Measurements from ENCODE around the gene MUC21.
"Not testable (repeated sequence)": the region's sequence is repeated elsewhere in the genome, so short reads cannot be mapped to it uniquely, and the experiment has no call there.

The MUC21 gene

DNA sequence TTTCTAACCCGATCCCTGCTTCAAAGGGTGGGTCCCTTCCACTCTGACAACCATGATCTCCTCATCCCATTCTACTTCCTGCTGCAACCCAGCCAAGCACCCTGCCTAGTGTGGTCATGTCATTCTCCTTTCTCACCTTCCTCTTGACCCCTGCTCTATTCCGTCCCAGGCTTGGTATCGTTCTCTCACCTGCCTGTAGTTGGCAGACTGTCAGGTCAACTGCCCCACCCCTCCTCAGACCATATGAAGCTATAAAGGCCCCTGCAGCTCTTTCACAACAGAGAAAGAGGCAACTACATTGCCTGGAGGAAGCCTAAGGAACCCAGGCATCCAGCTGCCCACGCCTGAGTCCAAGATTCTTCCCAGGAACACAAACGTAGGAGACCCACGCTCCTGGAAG lies at the start of gene MUC21:
MUC21 (plus strand) TSS at position 280 of the 400 bp plus-strand sequence. CDS start 241 bp downstream, outside the sequence.
- no peak for DNase-seq

DNA sequence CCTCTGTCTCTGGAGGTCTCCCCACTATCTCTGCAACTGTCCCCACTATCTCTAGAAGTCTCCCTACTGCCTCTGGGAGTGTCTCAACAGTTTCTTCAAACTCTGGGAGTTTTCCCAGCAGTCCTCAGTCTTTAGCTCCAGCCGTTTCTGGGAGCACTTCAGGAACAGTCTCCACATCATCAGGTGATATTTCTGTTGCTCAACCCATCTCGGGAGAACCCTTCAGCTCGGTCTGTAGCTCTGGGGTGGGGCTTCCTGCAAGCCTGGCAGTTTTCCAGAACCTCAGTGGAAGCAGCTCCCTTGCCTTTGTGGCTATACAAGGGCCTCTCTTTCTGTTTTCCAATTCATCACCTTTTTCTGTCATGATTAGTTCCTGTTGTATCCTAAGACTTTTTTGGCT lies 48.5 kb upstream of the MUC21 start:
- no peak for DNase-seq

DNA sequence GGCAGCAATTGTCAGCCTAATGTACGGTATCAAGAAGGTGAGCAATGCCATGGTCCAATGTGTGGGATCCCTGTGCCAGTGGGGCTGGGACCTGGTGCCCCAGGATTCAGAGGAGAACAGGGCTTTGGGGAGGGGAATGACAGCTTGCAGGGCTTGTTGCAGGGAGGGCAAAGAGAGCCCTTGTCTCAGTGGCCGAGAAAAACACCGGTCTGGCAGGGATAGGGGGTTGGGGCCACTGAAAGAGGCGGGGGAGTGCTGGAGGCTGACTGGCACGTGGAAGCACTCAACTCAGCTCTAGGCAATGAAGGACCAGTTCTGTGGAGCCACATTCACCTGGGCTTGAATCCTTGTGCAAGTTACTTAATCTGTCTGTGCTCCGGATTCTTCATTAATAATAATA lies 46.3 kb upstream of the MUC21 start:
- DNase-seq: no peak

DNA sequence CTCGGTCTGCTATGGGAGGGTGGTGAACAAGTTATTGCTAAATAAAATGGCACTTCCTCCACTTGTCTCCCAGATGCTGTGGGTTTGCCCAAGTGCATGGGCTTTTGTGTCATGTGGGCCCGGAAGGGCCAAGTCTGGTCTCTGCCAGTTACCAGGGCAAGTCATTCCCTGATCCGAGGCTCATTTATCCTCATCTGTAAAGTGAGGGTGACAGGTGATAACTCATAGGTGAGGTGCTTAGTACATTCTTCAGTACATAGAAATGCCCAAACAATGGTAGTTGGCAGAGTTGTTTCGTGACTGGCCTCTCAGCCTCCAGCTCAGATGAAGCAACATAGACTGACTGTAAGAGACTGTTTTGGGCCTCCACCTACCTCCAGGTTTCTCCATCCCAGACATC lies 44.8 kb upstream of the MUC21 start:
- no peak for DNase-seq

DNA sequence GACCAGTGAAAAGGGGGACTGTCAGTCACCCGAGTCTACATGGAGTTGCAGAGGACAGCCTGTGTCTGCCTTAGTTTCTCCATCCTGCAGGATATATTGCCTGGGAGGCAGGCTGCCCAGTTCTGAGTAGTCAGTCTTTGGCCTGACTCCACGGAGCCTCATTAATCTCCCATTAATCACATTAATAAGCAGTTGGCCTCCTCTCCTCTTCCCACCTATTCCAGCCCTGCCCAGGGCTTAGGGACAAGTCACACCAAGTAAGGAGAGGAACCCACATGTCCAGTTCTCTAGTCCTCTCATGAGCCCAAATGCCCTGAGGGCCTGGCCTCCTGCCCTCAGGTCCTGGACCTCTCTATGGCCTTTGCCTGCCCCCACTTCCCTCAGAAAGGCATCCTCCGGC lies 44.0 kb upstream of the MUC21 start:
- no peak for DNase-seq

DNA sequence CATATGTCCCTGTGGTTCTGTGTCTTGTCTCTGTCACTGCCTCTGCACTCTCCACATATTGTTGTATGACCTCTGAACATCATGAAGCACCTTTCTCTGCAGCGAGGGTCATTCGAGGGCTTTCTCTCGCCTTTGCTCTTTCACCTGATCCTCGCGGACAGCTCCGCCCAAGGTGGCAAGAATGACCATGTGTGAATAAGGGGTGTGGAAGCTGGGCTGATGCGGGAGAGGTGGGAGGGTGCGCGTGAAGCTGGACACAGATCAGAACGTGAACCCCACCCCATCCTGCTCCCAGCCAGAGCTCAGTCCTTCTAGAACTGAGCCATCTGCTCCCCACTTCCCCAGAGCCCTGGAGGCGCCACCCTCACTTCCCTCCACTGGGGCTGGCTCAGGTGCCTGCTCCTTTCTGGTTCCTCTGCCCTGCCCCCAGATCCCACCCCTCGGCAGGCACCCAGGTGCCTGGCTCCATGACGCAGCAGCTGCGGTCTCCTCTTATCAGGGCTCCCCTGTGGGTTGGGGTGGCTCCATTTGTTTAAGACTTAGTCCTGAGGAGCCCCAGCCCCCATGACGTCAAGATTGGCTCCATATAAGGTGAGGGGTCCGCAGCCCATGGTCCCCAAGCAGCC lies 43.0 kb upstream of the MUC21 start, which contains the start of gene MUCL3:
MUCL3 (plus strand) TSS at position 613 of the 626 bp plus-strand sequence. CDS start 27 bp downstream, outside the sequence.
- DNase-seq: no peak

DNA sequence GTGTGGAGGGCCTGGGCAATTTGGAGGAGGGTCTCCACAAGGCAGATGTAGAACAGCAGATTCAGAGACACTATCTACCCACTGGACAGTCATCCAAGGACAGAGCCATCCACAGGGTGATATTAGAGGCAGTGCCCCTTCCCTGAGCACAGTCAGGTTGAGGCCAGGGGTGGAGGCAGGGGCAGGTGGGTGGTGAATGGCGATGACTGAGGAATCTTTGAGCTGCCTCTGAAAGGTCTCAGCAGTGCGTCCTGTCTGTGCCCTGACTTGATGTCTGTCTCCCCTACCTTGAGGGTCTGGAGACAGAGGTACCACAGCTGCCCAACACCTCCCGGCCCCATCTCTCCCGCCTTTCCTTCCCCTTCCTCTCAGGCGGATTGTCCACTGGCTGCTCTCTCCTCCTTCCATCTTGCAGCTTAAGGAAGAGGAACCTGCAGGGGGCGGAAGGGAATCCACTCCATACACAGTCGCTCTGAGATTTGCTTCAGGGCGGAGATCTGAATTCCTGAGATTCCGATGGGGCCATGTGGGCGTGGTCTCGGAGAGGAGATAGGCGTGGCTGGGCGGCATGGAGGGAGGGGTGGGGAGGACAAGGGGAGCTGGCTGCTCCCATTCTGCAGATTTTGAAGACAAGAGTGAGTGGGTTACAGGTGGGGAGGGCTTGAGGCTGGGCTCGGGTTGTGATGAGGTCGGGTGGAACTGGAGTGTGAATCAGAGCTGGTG lies 41.0 kb upstream of the MUC21 start:
- DNase-seq: no peak

DNA sequence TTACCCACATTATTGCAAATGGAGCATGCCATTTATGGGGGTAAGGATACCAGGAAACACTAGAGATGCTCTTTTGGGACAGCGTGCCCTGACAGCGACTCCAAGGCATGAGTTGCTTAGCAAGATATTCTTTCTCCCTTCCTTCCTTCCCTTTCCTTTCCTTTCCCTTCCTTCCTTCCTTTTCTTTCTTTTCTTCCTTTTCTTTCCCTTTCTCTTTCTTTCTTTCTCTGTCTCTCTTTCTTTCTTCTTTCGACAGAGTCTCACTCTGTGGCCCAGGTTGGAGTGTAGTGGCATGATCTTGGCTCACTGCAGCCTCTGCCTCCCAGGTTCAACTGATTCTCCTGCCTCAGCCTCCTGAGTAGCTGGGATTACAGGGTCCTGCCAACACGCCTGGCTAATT lies 39.5 kb upstream of the MUC21 start:
- DNase-seq: no peak

DNA sequence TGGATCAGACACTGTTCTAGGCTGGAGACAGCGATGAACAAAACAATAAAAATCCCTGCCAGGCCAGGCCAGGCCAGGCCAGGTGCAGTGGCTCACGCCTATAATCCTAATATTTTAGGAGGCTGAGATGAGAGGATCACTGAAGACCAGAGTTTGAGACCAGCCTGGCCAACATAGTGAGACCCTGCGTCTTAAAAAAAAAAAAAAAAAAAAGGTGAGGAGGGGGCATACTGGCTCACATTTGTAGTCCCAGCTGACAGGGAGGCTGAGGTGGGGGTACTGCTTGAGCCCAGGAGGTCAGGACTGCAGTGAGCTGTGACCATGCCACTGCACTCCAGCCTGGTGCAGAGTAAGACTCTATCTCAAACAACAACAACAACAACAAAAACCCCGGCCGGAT lies 38.2 kb upstream of the MUC21 start:
- DNase-seq: no peak

DNA sequence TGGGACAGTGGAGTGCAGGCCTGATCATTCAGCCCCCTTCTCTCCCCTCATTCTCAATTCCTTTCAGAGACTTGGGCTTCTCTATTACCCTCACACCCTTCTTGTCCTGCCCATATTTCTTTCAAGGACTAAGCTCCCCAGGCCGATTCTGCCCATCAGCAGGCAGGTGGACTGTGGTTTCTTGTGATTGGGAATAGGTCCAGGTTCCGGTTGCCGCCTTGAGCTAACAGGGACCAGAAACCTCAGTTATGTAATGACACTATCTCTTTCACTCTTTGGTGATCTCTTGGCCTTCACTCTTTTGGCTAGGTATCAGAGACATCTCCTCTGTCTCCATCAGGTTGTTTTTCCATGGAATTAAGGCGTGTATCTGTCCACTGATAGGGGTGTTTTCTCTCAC lies 36.3 kb upstream of the MUC21 start:
- DNase-seq: no peak

DNA sequence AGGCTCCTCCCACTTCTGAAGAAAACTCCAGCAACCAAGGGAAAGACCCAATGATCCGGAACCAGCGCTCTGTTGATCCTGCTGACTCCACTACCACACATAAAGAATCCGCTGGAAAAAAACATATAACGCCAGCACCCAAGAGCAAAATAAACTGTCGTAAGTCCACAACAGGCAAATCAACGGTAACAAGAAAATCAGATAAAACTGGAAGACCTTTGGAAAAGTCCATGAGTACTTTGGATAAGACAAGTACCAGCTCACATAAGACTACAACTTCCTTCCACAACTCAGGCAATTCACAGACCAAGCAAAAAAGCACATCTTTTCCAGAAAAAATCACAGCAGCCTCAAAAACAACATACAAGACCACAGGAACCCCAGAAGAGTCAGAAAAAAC lies 34.7 kb upstream of the MUC21 start:
- no peak for DNase-seq

DNA sequence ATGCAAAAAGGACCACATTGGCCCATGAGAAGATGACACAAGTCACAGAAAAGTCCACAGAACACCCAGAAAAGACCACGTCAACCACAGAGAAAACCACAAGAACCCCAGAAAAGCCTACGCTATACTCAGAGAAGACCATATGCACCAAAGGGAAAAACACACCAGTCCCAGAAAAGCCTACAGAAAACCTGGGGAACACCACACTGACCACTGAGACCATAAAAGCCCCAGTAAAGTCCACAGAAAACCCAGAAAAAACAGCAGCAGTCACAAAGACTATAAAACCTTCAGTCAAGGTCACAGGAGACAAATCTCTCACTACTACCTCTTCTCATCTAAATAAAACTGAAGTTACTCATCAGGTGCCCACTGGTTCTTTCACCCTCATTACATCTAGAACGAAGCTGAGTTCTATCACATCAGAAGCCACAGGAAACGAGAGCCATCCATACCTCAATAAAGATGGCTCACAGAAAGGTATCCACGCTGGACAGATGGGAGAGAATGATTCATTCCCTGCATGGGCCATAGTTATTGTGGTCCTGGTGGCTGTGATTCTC lies 31.5 kb upstream of the MUC21 start:
- no peak for DNase-seq

DNA sequence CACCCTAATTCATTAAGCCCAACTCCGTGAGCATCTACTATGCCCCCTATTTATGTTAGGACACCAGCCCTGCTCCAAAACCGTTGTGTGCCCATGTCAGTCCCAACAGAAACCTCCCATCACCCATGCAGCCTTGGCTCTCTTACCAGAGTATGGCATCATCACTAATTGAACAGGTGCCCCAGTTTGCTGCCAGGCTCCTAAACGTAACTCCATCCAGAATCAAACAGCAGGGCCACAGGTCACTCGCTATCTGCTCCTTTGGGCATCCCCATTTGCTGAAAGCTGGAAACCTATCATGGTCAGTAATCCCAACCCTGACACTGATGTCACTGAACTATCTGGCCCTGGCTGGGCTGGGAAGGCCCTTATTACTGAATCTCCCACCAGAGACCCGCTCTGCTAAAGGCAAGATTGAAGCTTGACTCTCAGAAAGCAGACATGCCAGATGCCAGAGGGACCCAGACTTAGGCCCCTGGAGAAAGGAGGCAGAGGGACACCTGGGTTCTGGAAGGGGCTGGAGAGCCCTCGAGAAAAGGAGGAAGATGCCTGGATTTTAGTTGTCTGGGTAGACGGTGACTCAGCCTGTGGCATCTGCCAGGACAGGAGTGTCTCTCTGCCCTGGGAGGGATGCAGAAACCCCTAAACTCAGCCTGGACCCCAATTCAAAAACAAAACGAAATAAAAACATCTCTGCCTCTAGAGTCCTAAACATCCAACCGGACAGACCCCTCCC lies 28.7 kb upstream of the MUC21 start:
- no peak for DNase-seq

DNA sequence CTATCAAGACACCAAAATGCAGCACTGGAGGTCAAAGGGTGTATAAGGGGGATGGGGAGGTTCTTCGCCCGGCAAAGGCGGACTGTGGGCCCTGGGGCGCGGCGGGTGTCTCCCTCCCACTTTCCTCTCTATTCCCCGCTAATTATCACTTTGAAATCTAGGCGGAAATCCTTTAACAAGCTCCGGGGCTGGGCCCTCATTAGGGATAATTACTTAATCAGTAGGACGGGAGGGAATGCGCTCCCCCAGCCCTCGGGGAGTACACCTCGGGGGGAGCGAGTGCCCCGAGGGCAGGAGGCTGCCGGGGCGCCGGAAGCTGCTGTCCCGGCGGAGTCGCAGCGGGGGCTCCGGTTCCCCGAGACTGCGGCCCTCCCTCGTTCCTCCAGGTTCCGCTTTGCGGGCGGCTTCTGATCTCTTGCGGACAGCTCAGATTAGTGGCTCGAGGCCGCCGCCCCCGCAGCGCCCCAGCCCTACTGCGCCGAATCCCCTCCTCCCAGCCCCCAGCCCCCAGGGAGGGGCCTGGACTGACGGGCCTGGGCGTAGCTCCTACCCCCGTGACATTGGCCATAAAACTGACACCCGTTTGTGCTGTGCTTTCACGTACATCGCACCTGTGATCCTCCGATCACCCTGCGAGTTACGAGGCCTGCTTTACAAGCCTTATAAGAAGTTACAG lies 28.0 kb upstream of the MUC21 start:
- DNase-seq: no peak

DNA sequence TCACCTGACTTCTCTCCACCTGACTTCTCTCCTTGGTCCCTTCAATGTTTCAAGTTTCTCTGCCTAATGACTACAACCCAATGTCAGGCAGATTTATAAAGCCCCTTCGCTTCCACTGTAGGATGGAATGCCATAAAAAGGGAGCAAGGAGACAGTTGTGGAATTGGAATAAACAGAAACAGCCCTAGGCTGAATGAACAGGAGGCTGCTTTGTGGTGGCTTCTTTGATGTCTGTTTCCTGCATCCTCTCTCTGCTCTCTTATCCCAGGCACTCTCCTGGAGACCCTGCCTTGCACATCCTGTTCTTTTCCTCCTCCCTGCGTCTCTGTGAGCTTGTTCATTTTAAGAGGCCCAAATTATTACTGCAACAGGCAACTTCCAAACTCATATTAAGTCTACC lies 25.8 kb upstream of the MUC21 start:
- no peak for DNase-seq

DNA sequence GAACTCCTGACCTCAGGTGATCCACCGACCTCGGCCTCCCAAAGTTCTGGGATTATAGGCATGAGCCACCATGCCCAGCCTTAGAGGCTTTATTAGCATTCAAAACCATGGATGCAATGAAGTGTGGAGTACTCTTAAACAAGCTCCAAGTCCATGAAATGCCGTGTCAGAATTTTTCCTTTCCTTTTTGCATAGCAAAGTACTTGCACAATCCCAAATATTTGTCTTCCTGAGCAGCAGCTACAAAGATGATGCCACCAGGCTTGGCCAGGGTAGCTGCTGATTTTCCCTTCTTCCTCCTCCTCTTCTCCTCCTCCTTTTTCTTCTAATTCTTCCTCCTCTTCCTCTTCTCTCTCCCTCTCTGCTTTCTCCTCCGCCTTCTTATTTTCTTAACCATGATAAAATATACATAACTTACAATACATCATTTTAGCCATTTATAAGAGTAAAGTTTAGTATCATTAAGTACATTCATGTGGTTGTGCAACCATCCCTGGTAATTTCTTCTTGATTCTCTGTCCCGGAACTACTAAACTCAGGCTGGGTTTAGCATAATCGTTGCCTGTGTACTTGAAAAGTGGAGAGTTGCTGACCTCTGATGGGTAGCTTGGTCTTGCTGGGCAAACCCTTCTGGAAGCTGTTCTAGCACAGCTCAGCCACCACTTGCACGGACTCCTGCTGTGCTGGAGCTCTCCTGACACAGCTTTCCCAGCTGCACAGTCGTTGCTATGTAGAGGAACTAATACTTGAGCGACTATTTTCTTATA lies 22.4 kb upstream of the MUC21 start:
- DNase-seq: no peak

DNA sequence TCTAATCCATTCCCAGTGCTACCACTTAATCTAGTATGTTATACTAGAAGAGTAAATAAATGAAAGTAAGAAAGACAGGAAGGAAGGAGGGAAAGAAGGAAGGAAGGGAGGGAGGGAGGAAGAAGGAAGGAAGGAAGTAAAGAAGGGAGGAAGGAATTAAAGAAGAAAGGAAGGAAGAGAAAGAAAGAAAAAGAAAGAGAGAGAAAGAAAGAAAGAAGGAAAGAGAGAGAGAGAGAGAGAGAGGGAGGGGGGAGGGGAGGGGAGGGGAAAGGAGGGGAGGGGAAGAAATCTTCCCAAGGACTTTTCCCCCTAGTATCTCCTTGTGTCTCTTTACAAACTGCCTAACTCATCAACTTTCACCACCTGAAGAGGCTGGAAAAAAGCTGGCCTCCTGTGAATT lies 20.8 kb upstream of the MUC21 start:
- no peak for DNase-seq

DNA sequence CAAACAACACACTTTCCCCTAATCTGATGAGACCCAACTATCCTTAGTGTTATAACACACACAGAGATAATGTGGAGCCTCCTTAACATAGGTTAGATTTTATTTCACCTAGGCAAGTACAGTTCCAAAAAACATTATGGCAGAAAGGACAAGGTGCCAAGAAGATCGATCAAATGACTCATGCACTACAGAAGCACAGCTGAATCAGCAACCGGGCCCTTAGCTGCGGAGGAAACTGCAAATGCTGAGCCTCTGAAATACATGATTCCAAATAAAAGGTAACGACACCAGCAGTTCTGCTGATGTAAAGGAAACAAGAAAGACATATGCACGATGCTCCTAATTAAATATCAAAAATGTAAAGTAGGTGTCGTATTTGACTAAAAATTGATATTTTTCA lies 19.9 kb upstream of the MUC21 start:
- DNase-seq: no peak

DNA sequence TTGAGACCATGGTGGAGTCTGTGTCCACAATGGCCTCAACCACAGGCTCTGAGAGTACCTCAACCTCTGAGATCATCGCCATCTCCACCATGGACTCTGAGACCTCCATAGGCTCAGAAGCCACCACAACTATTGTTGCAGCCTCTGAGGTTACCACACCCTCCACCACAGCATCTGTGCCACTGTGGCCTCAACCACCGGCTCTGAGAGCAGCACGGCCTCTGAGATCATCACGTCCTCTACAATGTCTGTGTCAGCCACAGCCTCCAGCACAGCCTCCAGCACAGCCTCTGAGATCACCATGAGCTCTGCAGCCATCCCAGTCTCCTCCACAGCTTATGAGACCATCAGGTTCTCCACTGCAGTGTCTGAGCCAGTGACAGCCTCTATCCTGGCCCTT lies 19.4 kb upstream of the MUC21 start:
- no peak for DNase-seq

DNA sequence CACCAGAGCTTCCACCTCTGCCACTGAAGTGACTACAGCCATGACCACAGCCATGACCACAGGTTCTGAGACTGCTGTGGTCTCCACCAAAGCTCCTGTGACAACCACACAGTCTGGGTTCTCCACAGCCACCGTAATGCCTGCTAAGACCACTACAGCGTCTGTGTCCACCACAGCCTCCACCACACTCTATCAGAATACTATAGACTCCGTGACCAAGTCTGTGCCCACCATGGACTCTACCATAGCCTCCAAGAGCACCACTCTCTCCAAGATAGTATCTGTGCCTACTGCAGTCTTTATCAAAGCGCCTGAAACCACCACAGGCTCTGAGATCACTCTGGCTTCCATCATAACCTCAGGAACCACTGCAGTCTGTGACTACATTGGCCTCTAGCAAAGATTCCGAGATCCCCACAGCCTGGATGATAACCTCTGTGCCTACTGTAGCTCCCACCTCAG lies 18.3 kb upstream of the MUC21 start:
- no peak for DNase-seq

DNA sequence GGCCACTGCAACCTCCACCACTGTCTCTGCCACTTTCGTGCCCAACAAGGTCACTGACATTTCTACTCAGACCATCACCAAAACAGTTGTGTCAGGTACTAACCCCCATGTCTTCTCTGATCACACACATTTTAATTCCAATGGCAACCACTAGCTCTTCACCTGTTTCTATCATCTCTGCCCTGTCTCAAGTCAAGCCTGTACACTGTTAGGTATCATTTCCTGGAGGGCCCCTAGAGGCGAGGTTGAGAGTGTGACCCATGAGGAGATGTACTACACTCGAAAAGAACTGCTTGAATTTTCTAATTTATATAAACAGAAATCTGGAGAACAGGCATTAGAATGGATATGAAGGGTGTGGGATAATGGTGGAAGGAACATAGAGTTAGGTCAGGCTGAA lies 17.4 kb upstream of the MUC21 start:
- DNase-seq: no peak

DNA sequence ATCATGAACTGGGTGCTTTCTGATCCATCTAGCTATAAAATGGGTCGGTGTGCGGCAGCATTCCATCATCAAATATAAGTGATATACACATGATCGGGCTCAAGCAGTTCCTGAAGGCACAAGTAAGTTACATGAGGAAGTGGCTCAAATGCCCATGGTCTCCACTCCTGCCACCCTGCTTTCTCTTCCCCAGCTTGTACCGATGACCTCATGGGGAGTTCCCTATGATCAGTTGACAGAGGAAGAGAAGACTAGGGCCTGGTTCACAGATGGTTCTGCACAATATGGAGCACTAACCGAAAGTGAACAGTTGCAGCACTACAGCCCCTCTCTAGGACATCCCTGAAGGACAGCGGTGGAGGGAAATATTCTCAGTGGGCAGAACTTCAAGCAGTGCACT lies 14.3 kb upstream of the MUC21 start:
- DNase-seq: not testable (repeated sequence)
